BE2C (cell line): ENCODE data around the gene PLIN1.

Source experiments
- DNase-seq: peaks from one replicate; pipeline ENCODE4 v3.0.0-alpha.2; 2020
- H3K27me3 ChIP-seq: fragments of 250-450 bp; sonication (Bioruptor Pico); 2 replicates; pipeline ENCODE4 v1.5.1; 2020; ENCODE audit warnings: mild to moderate bottlenecking
- H3K36me3 ChIP-seq: fragments of 250-450 bp; sonication (Bioruptor Pico); 2 replicates; pipeline ENCODE4 v1.5.1; 2020; ENCODE audit warnings: mild to moderate bottlenecking
- H3K4me1 ChIP-seq: fragments of 250-450 bp; sonication (Bioruptor Pico); 2 replicates; pipeline ENCODE4 v1.5.1; 2020
- H3K4me3 ChIP-seq: 2 replicates; pipeline ENCODE4 v1.5.1; 2011; ENCODE audit warnings: low read depth, low read length
- H3K9me3 ChIP-seq: fragments of 250-450 bp; sonication (Bioruptor Pico); 2 replicates; pipeline ENCODE4 v1.5.1; 2020
- TF ChIP-seq, protein P1 (sequence below): IDR thresholded peaks from 2 replicates; pipeline ENCODE4 v1.5.1; 2012; ENCODE audit warnings: mild to moderate bottlenecking, low read depth, low read length

PLIN1 gene

DNA sequence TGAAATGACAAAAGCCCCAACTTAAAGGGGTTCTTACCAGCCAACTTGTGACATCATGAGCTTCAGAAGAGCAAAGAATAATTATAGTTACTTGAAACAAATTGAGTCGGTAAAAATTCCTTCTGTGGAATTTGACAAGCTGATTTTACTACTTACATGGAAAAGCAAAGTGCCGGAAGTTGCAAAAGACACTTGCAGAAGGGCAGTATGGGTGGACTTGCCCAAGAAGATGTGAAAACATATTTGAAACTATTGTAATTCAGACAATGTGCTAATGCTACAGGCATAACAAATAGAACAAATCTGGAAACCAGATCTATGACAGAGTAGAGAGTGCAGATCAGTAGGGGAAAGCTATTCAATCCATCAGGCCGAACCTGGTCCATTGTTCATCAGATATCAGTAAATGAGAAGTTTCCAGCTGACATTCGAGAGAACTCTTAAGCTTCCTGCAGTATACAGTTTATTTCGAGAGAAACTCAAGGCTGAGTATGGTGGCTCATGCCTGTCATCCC, 21.4 kb downstream of the PLIN1 start:
- Histone ChIP-seq H3K4me3 (no peak overlapping the region), H3K4me1 (no peaks in the 10 kb centered on the region), H3K9me3 (no peaks in the 10 kb centered on the region), H3K27me3 (no peaks in the 10 kb centered on the region), H3K36me3 (no peaks in the 10 kb centered on the region)
- no peak for DNase-seq
- TF ChIP-seq, protein P1, sequence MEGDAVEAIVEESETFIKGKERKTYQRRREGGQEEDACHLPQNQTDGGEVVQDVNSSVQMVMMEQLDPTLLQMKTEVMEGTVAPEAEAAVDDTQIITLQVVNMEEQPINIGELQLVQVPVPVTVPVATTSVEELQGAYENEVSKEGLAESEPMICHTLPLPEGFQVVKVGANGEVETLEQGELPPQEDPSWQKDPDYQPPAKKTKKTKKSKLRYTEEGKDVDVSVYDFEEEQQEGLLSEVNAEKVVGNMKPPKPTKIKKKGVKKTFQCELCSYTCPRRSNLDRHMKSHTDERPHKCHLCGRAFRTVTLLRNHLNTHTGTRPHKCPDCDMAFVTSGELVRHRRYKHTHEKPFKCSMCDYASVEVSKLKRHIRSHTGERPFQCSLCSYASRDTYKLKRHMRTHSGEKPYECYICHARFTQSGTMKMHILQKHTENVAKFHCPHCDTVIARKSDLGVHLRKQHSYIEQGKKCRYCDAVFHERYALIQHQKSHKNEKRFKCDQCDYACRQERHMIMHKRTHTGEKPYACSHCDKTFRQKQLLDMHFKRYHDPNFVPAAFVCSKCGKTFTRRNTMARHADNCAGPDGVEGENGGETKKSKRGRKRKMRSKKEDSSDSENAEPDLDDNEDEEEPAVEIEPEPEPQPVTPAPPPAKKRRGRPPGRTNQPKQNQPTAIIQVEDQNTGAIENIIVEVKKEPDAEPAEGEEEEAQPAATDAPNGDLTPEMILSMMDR: no peak

DNA sequence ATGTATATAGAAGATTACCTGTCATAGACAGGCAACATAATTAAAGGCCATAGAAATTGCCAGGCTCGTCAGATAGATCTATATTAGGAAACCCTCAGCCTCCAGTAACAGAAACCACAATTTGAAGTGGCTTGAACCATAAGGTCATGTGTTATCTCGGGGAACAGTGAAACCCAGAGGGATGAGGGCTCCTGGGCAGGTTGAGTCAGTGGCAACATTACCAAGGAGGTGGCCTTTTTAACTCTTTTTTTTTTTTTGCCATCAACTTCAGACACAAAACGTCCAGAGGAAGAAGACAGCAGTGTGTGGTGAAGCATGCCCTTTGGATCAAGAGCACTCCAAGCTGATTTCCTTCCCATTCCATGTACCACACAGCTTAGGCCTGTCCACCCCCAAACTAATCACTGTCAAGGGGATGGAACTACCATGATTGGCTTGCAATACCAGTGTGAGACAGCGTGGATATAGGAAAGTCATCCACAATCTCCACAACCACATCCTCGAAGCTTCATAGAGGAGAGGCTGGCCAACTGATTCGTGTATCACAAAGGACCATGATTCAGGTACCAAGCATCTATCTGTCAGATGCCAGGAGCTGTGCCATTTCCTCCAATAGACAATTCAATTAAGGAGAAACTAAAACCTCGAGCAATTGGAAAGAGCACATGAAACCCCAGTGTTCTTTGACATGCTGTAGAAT, 22.9 kb downstream of the PLIN1 start:
- Histone ChIP-seq H3K4me1 (no peaks in the 10 kb centered on the region), H3K4me3 (no peak overlapping the region), H3K9me3 (no peaks in the 10 kb centered on the region), H3K27me3 (no peaks in the 10 kb centered on the region), H3K36me3 (no peaks in the 10 kb centered on the region; the same call in 1 of the 2 replicates)
- TF ChIP-seq, protein P1: no peak
- no peak for DNase-seq

DNA sequence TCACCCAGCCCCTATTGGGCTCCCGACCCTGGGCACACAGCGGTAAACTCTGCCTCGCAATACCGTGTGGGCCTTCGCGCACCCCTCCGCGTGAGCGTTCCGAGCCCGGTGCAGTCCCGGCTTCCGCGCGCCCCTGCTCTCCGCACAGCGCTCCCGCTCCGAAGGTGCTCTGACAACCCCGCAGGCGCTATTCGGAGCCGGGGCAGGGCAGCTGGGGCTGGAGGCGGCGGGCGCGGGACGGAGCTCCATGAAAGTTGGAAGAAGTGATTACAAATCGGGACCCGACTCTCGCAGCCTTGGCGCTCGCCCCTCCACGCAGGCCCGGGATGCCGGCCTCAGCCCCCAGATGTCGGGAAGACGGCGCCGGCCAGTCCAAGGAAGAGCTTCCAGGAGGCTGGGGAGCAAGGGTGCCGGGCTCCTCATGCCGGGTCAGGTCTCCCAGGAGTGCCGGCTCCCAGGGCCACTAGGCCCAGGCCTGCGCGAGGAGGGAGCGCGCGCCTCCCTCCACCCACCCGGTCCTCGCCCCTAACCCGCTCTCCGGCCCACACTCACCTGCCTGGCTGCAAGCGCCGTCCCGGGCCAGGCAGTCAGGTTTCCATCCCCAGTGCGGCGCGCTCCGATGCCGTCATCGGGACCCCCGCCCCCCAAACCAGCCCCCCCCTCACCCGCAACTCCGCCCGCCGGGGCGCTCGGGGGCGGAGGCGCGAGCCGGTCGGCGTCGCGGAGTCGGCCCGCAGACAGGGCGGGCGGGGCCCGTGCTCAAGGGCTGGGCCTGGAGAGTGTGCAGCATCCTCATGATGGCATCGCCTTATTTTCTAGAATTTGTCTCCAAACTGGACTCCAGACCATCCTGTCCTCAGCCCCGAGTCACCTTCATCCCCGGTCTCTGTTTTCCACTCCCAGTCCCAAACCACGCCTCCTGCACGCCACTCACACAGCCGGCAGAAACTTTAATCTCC, 24.0 kb downstream of the PLIN1 start, which contains the start of gene KIF7:
KIF7 (minus strand) TSS at position 621 of the 959 bp plus-strand sequence. CDS start 2,537 bp downstream, outside the sequence.
- peak; percentile 65 for DNase-seq
- TF ChIP-seq, protein P1: no peak
- Histone ChIP-seq H3K27me3 (no peaks in the 10 kb centered on the region), H3K9me3 (no peaks in the 10 kb centered on the region), H3K4me3 (peak within 1 kb of the TSS; percentile 72), H3K36me3 (no peaks in the 10 kb centered on the region; the same call in 1 of the 2 replicates), H3K4me1 (no peaks in the 10 kb centered on the region)

DNA sequence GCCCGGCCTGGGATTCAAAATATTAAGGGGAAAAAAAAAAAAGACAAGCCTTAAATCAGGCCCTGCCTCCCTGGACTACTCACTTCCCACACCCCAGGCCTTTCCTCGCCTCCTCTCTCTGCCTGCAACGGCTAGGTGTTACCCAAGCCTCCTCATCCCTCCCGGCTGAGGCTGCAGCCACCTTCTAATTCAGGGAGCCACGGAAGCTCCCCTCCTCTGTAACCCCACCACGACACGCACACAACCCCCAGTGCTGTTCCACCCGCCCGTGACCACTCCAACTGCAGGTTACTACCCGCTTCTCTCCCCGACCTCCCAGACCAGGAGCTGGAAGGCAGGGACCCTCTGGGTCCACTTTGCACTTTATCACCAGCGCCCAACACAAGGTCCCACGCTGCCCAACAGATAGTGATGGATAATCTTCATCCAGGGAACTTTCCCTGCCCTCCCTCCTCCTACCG, 24.8 kb downstream of the PLIN1 start:
- Histone ChIP-seq H3K4me1 (no peaks in the 10 kb centered on the region), H3K9me3 (no peaks in the 10 kb centered on the region), H3K36me3 (no peaks in the 10 kb centered on the region; the same call in 1 of the 2 replicates), H3K27me3 (no peaks in the 10 kb centered on the region), H3K4me3 (peak overlapping the region; percentile 72)
- no peak for DNase-seq
- TF ChIP-seq, protein P1: no peak

DNA sequence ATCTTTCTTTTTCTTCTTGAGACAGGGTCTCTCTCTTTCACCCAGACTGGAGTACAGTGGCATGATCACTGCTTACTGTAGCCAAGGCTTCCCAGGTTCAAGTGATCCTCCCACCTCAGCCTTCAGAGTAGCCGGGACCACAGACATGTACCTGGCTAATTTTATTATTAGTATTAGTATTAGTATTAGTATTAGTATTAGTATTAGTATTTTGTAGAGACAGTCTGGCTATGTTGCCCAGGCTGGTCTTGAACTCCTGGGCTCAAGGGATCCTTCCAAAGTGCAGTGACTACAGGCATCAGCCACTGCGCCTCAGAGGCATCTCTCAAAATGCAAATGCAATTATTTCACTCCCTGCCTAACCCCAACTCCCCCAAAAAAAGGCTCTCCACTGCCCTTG, 25.6 kb downstream of the PLIN1 start:
- DNase-seq: no peak
- Histone ChIP-seq H3K36me3 (peaks cover 3% of the 10 kb centered on the region), H3K4me3 (no peak overlapping the region), H3K9me3 (no peaks in the 10 kb centered on the region), H3K4me1 (no peaks in the 10 kb centered on the region), H3K27me3 (no peaks in the 10 kb centered on the region)
- TF ChIP-seq, protein P1: no peak
